Kidney (tissue), 14 donors: ENCODE results near the gene EDNRB. TPM values are rescaled to one million over a fixed set of nuclear protein-coding genes. Genes with fewer than 3 reads are reported as not detected.

ENCODE experiments used
- DNase-seq, 5 donors: peaks; one replicate each; pipeline ENCODE4 v3.0.0-alpha.2; 2013 to 2020
- FAIRE-seq: peaks from 2 replicates; lab custom pipeline; 2012; peaks lifted over from hg19 to GRCh38; lab: Jason Lieb, UNC
- H3K27ac ChIP-seq, 2 donors: one replicate each; pipeline ENCODE4 v1.7.0; 2013; ENCODE audit warnings: low read depth in 2 of 2, low read length in 2 of 2, inconsistent platforms in 1 of 2
- H3K27me3 ChIP-seq: one replicate; pipeline ENCODE4 v1.7.1; 2013; ENCODE audit warnings: low read length, inconsistent platforms; ENCODE audit not compliant: control insufficient read depth, insufficient read depth
- H3K36me3 ChIP-seq, 3 donors: one replicate each; pipeline versions ENCODE4 v1.7.0 to v1.7.1; 2013; ENCODE audit warnings: low read length in 3 of 3, control low read depth in 1 of 3, inconsistent platforms in 1 of 3; ENCODE audit not compliant: insufficient read depth in 3 of 3, control insufficient read depth in 2 of 3
- H3K4me1 ChIP-seq, 3 donors: one replicate each; pipeline versions ENCODE4 v1.7.0 to v1.7.1; 2013; ENCODE audit warnings: low read length in 3 of 3, inconsistent platforms in 1 of 3, low read depth in 1 of 3; ENCODE audit not compliant: control insufficient read depth in 2 of 3, insufficient read depth in 2 of 3
- H3K4me3 ChIP-seq, 3 donors: one replicate each; pipeline versions ENCODE4 v1.7.0 to v1.8.1; 2013; ENCODE audit warnings: low read length in 3 of 3, control low read depth in 1 of 3, inconsistent platforms in 1 of 3
- H3K9ac ChIP-seq, 3 donors: one replicate each; pipeline versions ENCODE4 v1.7.0 to v1.7.1; 2013; ENCODE audit warnings: low read length in 3 of 3, control low read depth in 1 of 3, inconsistent platforms in 1 of 3
- H3K9me3 ChIP-seq, 3 donors: one replicate each; pipeline versions ENCODE4 v1.7.0 to v1.7.1; 2013; ENCODE audit warnings: low read length in 3 of 3, control low read depth in 1 of 3, inconsistent platforms in 1 of 3; ENCODE audit not compliant: control insufficient read depth in 2 of 3, insufficient read depth in 1 of 3
- intact Hi-C: fragments of 100-400 bp; cut with DNase I; formaldehyde crosslinking; loops from one replicate; pipeline ENCODE4 v1.11.1; 2022
- polyA plus RNA-seq: library from polyadenylated mRNA; stranded (reverse); fragments of 350-450 nt; fragmentation: Illumina TruSeq; extraction: RNeasy Lipid Tissue Mini Kit (QIAGEN cat#74804); gene quantifications from one replicate; pipeline ENCODE4 v1.2.3, GENCODE V29; 2014; ENCODE audit warnings: low read depth, low replicate concordance; ENCODE audit not compliant: insufficient read depth
- total RNA-seq: library from RNA; stranded (reverse); fragmentation: NEBNext Ultra II Directional; extraction: Animal tissue kit (Norgen Biotek cat#: 25700); gene quantifications from one replicate; pipeline ENCODE4 v1.2.1, GENCODE V29; 2021
- TF ChIP-seq, protein P1 (sequence below): IDR thresholded peaks from 3 replicates; pipeline ENCODE4 v1.5.1; 2012; ENCODE audit warnings: mild to moderate bottlenecking, moderate library complexity, borderline replicate concordance; ENCODE audit not compliant: insufficient read depth; ENCODE audit errors: extremely low read depth
- donor health status: control.
- donor health status: control.
- donor health status: control.
- donor health status: control.
- donor health status: control.
- donor health status: DM: yes; HTN: yes; CAD: no.
- donor health status: Normal renal cell carcinoma (clear cell type).

Gene EDNRB
- total and polyA plus RNA-seq, 2 donors from 2014 or later, result 14.0 to 60.1 TPM

- H3K4me1 ChIP-seq, result peaks cover 0 to 8% (median 0%) of the 10 kb centered on the region in 3 donors
- H3K4me3 ChIP-seq, result peak overlapping the region; percentile 69 to 83 (median 78)
- FAIRE-seq (no peak), DNase-seq (no peak)
- H3K9ac ChIP-seq, result peak overlapping the region; percentile 8 to 69 (median 68)
- no peaks in the 10 kb centered on the region for H3K27me3 ChIP-seq
- intact Hi-C loops, result no loop called here
- H3K9me3 ChIP-seq, result no peaks in the 10 kb centered on the region
- TF ChIP-seq, protein P1, sequence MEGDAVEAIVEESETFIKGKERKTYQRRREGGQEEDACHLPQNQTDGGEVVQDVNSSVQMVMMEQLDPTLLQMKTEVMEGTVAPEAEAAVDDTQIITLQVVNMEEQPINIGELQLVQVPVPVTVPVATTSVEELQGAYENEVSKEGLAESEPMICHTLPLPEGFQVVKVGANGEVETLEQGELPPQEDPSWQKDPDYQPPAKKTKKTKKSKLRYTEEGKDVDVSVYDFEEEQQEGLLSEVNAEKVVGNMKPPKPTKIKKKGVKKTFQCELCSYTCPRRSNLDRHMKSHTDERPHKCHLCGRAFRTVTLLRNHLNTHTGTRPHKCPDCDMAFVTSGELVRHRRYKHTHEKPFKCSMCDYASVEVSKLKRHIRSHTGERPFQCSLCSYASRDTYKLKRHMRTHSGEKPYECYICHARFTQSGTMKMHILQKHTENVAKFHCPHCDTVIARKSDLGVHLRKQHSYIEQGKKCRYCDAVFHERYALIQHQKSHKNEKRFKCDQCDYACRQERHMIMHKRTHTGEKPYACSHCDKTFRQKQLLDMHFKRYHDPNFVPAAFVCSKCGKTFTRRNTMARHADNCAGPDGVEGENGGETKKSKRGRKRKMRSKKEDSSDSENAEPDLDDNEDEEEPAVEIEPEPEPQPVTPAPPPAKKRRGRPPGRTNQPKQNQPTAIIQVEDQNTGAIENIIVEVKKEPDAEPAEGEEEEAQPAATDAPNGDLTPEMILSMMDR, result no peak
- H3K27ac ChIP-seq, result peak overlapping the region in 1 of 2 donors; percentile 43
- H3K36me3 ChIP-seq, result peaks cover 0 to 2% (median 0%) of the 10 kb centered on the region in 3 donors
Measured at GRCh38 chr13:77916488-77916887, 2.1 kb downstream of the EDNRB start.

- intact Hi-C loops, result no loop called here
- Histone ChIP-seq H3K4me1 (peaks cover 0 to 8% (median 0%) of the 10 kb centered on the region in 3 donors), H3K9me3 (no peaks in the 10 kb centered on the region), H3K4me3 (peak overlapping the region; percentile 69 to 83 (median 78)), H3K27me3 (no peaks in the 10 kb centered on the region), H3K9ac (peak overlapping the region in 2 of 3 donors; percentile 35 to 69), H3K36me3 (peaks cover 0 to 2% (median 0%) of the 10 kb centered on the region in 3 donors), H3K27ac (peak overlapping the region; percentile 1 to 43)
- TF ChIP-seq, protein P1, result no peak
- FAIRE-seq (no peak), DNase-seq (no peak)
Measured at GRCh38 chr13:77915686-77916085, 2.9 kb downstream of the EDNRB start.

DNA sequence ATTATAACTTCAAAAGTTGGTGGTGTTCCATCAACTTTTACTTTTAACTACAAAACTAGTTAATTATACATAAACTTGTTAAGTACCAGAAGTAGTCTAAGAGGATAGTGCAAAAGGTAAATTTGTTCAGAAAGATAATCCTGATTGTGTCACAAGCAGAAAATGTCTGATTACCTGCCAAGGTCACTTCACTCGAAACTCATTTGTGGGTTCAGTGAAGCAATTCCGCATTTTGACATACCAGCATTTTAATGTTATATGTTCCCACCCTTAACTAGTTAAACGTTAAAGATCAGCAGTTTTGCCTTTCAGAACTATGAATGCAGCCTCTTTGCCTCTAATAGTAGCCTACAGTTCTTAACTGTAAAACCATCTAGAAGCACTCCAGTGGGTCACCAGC, 5.6 kb downstream of the EDNRB start:
- H3K9ac ChIP-seq, result no peak overlapping the region
- no peaks in the 10 kb centered on the region for H3K27me3 ChIP-seq
- no peaks in the 10 kb centered on the region for H3K4me1 ChIP-seq
- H3K27ac ChIP-seq, result peak overlapping the region in 1 of 2 donors; percentile 32
- no peaks in the 10 kb centered on the region for H3K9me3 ChIP-seq
- DNase-seq (no peak), FAIRE-seq (no peak)
- TF ChIP-seq, protein P1, result no peak
- peak overlapping the region in 2 of 3 donors; percentile 30 to 57 for H3K4me3 ChIP-seq
- intact Hi-C loops, result no loop called here
- peaks cover 0 to 2% (median 0%) of the 10 kb centered on the region in 3 donors for H3K36me3 ChIP-seq

GRCh38 chr13:77911751-77912150, 6.9 kb downstream of the EDNRB start:
- FAIRE-seq, result no peak
- intact Hi-C loops, result no loop called here
- Histone ChIP-seq H3K27me3 (no peaks in the 10 kb centered on the region), H3K9me3 (no peaks in the 10 kb centered on the region), H3K9ac (no peak overlapping the region), H3K27ac (no peak overlapping the region), H3K4me1 (no peaks in the 10 kb centered on the region), H3K36me3 (peaks cover 0 to 2% (median 0%) of the 10 kb centered on the region in 3 donors), H3K4me3 (no peak overlapping the region)
- TF ChIP-seq, protein P1, result no peak
- DNase-seq, result no peak
